ENCODE data around the gene PROZ.

- TF ChIP-seq CTCF (tag by site-specific recombination; IDR thresholded peaks at IDR 0.05): no peak
- no peak for TF ChIP-seq ZBTB20 (tag by site-specific recombination; IDR thresholded peaks at IDR 0.05)
- TF ChIP-seq YY1 (tag by site-specific recombination; IDR thresholded peaks at IDR 0.05): no peak
- TF ChIP-seq KLF17 (tag by site-specific recombination; IDR thresholded peaks at IDR 0.05): no peak
- TF ChIP-seq KLF10 (tag by site-specific recombination; IDR thresholded peaks at IDR 0.05): peak; percentile 86
- peak; percentile 8; the same call in 1 of the 2 replicates for TF ChIP-seq SP2 (tag by site-specific recombination; IDR thresholded peaks at IDR 0.05)
- no peak for TF ChIP-seq ZNF391 (tag by site-specific recombination; IDR thresholded peaks at IDR 0.05; ENCODE audit: borderline replicate concordance, low read depth)
- TF ChIP-seq TRIM28 (IDR thresholded peaks at IDR 0.05; ENCODE audit: borderline replicate concordance, low read length): no peak
- TF ChIP-seq ZNF488 (tag by site-specific recombination; IDR thresholded peaks at IDR 0.05): no peak
- TF ChIP-seq ZNF362 (tag by site-specific recombination; IDR thresholded peaks at IDR 0.05): no peak
- no peak for TF ChIP-seq ZNF10 (tag by site-specific recombination; IDR thresholded peaks at IDR 0.05)
- 0 out of 2 replicates have a peak, but pooled peaks have one; percentile 19 for TF ChIP-seq ZNF146 (tag by site-specific recombination; IDR thresholded peaks at IDR 0.05)
Observed at GRCh38 chr13:113153810-113154748, 4.4 kb upstream of the PROZ start.
